SH-SY5Y (cell line): ENCODE results near the gene SEMA5B.

ENCODE experiments used
- GATA2 ChIP-seq: IDR thresholded peaks from 2 replicates; pipeline ENCODE4 v1.6.1; 2011; ENCODE audit warnings: mild to moderate bottlenecking, low read depth, low read length
- GATA3 ChIP-seq: IDR thresholded peaks from 2 replicates; pipeline ENCODE4 v1.6.1; 2011; ENCODE audit warnings: low read depth, mild to moderate bottlenecking, low read length, moderate library complexity

DNA sequence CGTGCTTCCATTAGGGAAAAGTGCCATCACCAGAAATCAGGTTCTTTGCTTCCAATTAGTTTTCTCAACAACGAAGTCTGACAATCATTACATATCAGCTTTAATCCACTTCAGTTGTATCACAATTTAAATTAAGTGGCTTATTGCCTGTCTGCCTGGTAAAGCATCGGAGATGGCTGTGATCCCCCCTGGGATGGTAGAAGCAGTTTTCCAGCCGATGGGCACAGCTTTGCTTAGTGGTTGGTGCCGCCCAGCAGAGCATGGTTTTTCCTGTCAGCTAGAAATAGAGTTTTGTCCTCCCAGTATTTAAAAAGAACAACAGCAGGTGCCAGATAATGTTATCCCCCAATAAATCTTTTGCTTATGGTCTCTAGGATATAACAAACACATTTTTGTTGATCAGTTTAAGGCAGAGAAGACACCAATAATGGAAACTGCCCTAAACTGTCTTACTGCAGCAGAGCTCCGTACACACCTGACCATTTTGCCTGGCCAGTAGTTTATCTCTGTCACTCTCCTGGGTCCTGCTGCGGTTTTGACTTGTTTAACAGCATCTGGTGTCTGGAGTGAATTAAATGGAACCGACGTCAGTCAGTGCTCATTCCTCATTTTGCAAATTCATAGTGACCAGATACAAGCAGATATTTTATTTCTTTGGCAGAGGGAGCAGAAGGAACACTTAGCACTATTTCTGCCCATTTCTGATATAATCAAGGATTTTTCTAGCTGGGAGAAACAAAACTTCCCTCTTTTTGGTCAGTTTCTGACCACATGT, 153.6 kb downstream of the SEMA5B start:
- TF ChIP-seq GATA2 (peak; percentile 62), GATA3 (0 out of 2 replicates have a peak, but pooled peaks have one; percentile 29)
